OCI-LY1 (cell line): Measurements from ENCODE around the gene CFAP251.

Experiments used
- H2AFZ ChIP-seq: fragments of 200-600 bp; sonication (generic), shearing (Covaris generic); 2 replicates; pipeline ENCODE4 v1.6.0; 2014; ENCODE audit warnings: antibody characterized with exemption, mild to moderate bottlenecking, low read length
- H3F3A ChIP-seq: fragments of 200-600 bp; sonication (generic), shearing (Covaris generic); 2 replicates; pipeline ENCODE4 v1.6.0; 2014; ENCODE audit warnings: mild to moderate bottlenecking, antibody characterized with exemption, low read length, moderate library complexity; ENCODE audit not compliant: insufficient read depth
- H3K27ac ChIP-seq: fragments of 200-600 bp; sonication (generic); 2 replicates; pipeline ENCODE4 v1.5.1; 2014; ENCODE audit warnings: low read length, mixed run types, mild to moderate bottlenecking, low read depth; ENCODE audit not compliant: poor library complexity, severe bottlenecking
- H3K27me3 ChIP-seq: fragments of 200-600 bp; sonication (generic); 2 replicates; pipeline ENCODE4 v1.6.0; 2014; ENCODE audit warnings: antibody characterized with exemption, mild to moderate bottlenecking, low read length, moderate library complexity; ENCODE audit not compliant: insufficient read depth
- H3K36me3 ChIP-seq: fragments of 200-600 bp; sonication (generic); 2 replicates; pipeline ENCODE4 v1.6.1; 2014; ENCODE audit warnings: mild to moderate bottlenecking, antibody characterized with exemption, low read length, moderate library complexity, mixed read lengths; ENCODE audit not compliant: insufficient read depth
- H3K4me1 ChIP-seq: fragments of 200-600 bp; sonication (generic); 2 replicates; pipeline ENCODE4 v1.5.1; 2014; ENCODE audit warnings: mild to moderate bottlenecking, low read length, moderate library complexity; ENCODE audit not compliant: insufficient read depth, severe bottlenecking
- H3K4me2 ChIP-seq: fragments of 200-600 bp; sonication (generic), shearing (Covaris generic); 2 replicates; pipeline ENCODE4 v1.6.1; 2014; ENCODE audit warnings: low read length
- H3K4me3 ChIP-seq: fragments of 200-600 bp; sonication (generic); 2 replicates; pipeline ENCODE4 v1.5.1; 2014; ENCODE audit warnings: low read length, low read depth, mild to moderate bottlenecking, mixed read lengths; ENCODE audit not compliant: poor library complexity, severe bottlenecking
- H3K79me2 ChIP-seq: fragments of 200-600 bp; shearing (Covaris generic); 2 replicates; pipeline ENCODE4 v1.6.1; 2016; ENCODE audit warnings: mixed run types, low read length, mixed read lengths; ENCODE audit not compliant: insufficient read depth
- H3K9ac ChIP-seq: fragments of 200-600 bp; sonication (generic), shearing (Covaris generic); 2 replicates; pipeline ENCODE4 v1.6.1; 2014; ENCODE audit warnings: mild to moderate bottlenecking, low read length, mixed read lengths
- H3K9me2 ChIP-seq: fragments of 200-600 bp; sonication (generic), shearing (Covaris generic); 2 replicates; pipeline ENCODE4 v1.6.1; 2014; ENCODE audit warnings: low read depth, mild to moderate bottlenecking, low read length, mixed read lengths
- H3K9me3 ChIP-seq: fragments of 200-600 bp; shearing (Covaris generic); 2 replicates; pipeline ENCODE4 v1.6.1; 2014; ENCODE audit warnings: low read length, mixed read lengths
- H4K20me1 ChIP-seq: fragments of 200-600 bp; sonication (generic), shearing (Covaris generic); 2 replicates; pipeline ENCODE4 v1.6.0; 2016; ENCODE audit warnings: mild to moderate bottlenecking, low read length; ENCODE audit not compliant: insufficient read depth
- EZH2 ChIP-seq: fragments of 200-600 bp; sonication (generic), shearing (Covaris generic); IDR thresholded peaks from 2 replicates; pipeline ENCODE4 v1.8.0; 2017; ENCODE audit warnings: borderline replicate concordance, mixed run types, mild to moderate bottlenecking, antibody characterized with exemption, low read length, moderate library complexity, mixed read lengths
- TF ChIP-seq, protein P1 (sequence below): fragments of 200-600 bp; sonication (generic), shearing (Covaris generic); IDR thresholded peaks from 2 replicates; pipeline ENCODE4 v1.5.1; 2017; ENCODE audit warnings: mild to moderate bottlenecking, antibody characterized with exemption, low read length, moderate library complexity, mixed read lengths

Gene CFAP251

DNA sequence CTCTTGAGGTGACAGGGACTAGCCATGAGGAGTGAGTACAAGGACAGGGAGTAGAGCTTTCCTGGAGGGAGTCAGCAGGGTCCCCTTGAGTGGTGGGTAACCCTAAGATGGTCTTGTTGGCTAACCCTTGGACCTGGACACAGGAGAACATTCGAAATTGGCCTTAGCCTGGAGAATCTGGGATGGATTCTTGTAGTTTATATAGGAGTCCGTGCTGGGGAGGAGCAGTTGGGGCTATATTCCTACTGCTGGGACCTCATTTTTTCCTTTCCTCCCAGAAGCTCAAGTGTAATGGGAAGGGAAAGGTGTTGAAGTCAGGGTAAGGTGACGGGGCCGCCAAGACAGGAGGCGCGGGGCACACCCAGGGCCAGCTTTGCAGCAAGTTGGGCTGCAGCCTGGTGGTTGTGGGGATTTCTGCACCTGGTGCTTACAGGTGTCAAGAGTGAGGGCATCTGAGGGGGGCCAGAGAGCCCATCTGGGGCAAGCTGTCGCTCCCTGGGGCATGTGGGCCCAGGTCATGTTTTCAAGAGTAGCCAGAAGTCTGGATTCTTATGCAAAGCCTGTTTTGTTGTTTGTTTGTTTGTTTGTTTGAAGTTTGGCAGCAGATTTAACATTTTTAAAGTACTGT is 108.4 kb downstream of the CFAP251 start:
- no peak overlapping the region for H2AFZ ChIP-seq
- peaks cover 42% of the 10 kb centered on the region for H3K79me2 ChIP-seq
- peak overlapping the region; percentile 45 for H3K4me2 ChIP-seq
- no peaks in the 10 kb centered on the region for H3K27me3 ChIP-seq
- peak overlapping the region; percentile 97 for H3K27ac ChIP-seq
- H4K20me1 ChIP-seq: no peaks in the 10 kb centered on the region
- H3K4me3 ChIP-seq: peak overlapping the region; percentile 32
- H3K4me1 ChIP-seq: peaks cover 92% of the 10 kb centered on the region
- H3K9me2 ChIP-seq: no peaks in the 10 kb centered on the region
- peaks cover 22% of the 10 kb centered on the region; the same call in 1 of the 2 replicates for H3K36me3 ChIP-seq
- no peak for TF ChIP-seq EZH2
- TF ChIP-seq, protein P1, sequence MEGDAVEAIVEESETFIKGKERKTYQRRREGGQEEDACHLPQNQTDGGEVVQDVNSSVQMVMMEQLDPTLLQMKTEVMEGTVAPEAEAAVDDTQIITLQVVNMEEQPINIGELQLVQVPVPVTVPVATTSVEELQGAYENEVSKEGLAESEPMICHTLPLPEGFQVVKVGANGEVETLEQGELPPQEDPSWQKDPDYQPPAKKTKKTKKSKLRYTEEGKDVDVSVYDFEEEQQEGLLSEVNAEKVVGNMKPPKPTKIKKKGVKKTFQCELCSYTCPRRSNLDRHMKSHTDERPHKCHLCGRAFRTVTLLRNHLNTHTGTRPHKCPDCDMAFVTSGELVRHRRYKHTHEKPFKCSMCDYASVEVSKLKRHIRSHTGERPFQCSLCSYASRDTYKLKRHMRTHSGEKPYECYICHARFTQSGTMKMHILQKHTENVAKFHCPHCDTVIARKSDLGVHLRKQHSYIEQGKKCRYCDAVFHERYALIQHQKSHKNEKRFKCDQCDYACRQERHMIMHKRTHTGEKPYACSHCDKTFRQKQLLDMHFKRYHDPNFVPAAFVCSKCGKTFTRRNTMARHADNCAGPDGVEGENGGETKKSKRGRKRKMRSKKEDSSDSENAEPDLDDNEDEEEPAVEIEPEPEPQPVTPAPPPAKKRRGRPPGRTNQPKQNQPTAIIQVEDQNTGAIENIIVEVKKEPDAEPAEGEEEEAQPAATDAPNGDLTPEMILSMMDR: peak; percentile 46; the same call in 1 of the 2 replicates
- H3F3A ChIP-seq: no peaks in the 10 kb centered on the region
- peak overlapping the region; percentile 48 for H3K9ac ChIP-seq
- H3K9me3 ChIP-seq: no peaks in the 10 kb centered on the region

- TF ChIP-seq, protein P1: no peak
- TF ChIP-seq EZH2: no peak
- Histone ChIP-seq H4K20me1 (no peaks in the 10 kb centered on the region), H3K4me1 (peaks cover 97% of the 10 kb centered on the region), H3K27me3 (no peaks in the 10 kb centered on the region), H3K79me2 (peaks cover 41% of the 10 kb centered on the region), H3K9me3 (no peaks in the 10 kb centered on the region), H3F3A (no peaks in the 10 kb centered on the region), H3K4me3 (peak overlapping the region; percentile 25), H3K9ac (peak overlapping the region; percentile 62), H3K9me2 (no peaks in the 10 kb centered on the region), H3K36me3 (peaks cover 23% of the 10 kb centered on the region; the same call in 1 of the 2 replicates), H2AFZ (no peak overlapping the region), H3K4me2 (peak overlapping the region; percentile 59), H3K27ac (peak overlapping the region; percentile 97)
These were observed 109.9 kb downstream of the CFAP251 start for GRCh38 chr12:122028165-122028904.

- H4K20me1 ChIP-seq: no peaks in the 10 kb centered on the region
- peaks cover 29% of the 10 kb centered on the region; the same call in 1 of the 2 replicates for H3K36me3 ChIP-seq
- no peaks in the 10 kb centered on the region for H3K9me2 ChIP-seq
- H3K79me2 ChIP-seq: peaks cover 40% of the 10 kb centered on the region
- H3K4me1 ChIP-seq: peaks cover 90% of the 10 kb centered on the region
- H2AFZ ChIP-seq: no peak overlapping the region
- H3F3A ChIP-seq: no peaks in the 10 kb centered on the region
- TF ChIP-seq EZH2: no peak
- TF ChIP-seq, protein P1: peak; percentile 49; the same call in 1 of the 2 replicates
- H3K4me2 ChIP-seq: peak overlapping the region; percentile 59
- H3K9ac ChIP-seq: peak overlapping the region; percentile 62
- H3K27ac ChIP-seq: peak overlapping the region; percentile 97
- no peaks in the 10 kb centered on the region for H3K27me3 ChIP-seq
- no peaks in the 10 kb centered on the region for H3K9me3 ChIP-seq
- H3K4me3 ChIP-seq: peak overlapping the region; percentile 25
These were observed 110.6 kb downstream of the CFAP251 start for GRCh38 chr12:122028905-122029560.
